GM21717 (cell line): ENCODE results near the gene SMARCA4.
"Not testable (repeated sequence)": the region's sequence is repeated elsewhere in the genome, so short reads cannot be mapped to it uniquely, and the experiment has no call there.

Source experiments
- ATAC-seq: cut with Tn5 transposase; IDR thresholded peaks from one replicate; pipeline ENCODE4 v1.9.1; 2021; ENCODE audit warnings: mild to moderate bottlenecking, moderate library complexity; ENCODE audit not compliant: unreplicated experiment

Gene SMARCA4

GRCh38 chr19:11092181-11092538 is 131.3 kb downstream of the SMARCA4 start:
- no peak for ATAC-seq

GRCh38 chr19:11093689-11094238 is 132.9 kb downstream of the SMARCA4 start:
- no peak for ATAC-seq

- ATAC-seq, result no peak
Observed at GRCh38 chr19:11094520-11094894, 133.7 kb downstream of the SMARCA4 start.

GRCh38 chr19:11096210-11096841 is 135.5 kb downstream of the SMARCA4 start:
- ATAC-seq, result no peak

- ATAC-seq, result not testable (repeated sequence)
Observed at GRCh38 chr19:11097367-11097766, 136.5 kb downstream of the SMARCA4 start.

GRCh38 chr19:11098327-11098726 is 137.5 kb downstream of the SMARCA4 start:
- no peak for ATAC-seq

GRCh38 chr19:11098861-11099260 is 138.0 kb downstream of the SMARCA4 start:
- no peak for ATAC-seq

GRCh38 chr19:11100049-11100448 is 139.2 kb downstream of the SMARCA4 start:
- ATAC-seq, result no peak

GRCh38 chr19:11101057-11101456 is 140.2 kb downstream of the SMARCA4 start:
- no peak for ATAC-seq

GRCh38 chr19:11102944-11103343 is 142.1 kb downstream of the SMARCA4 start:
- ATAC-seq, result no peak

GRCh38 chr19:11103667-11104066 is 142.8 kb downstream of the SMARCA4 start:
- ATAC-seq, result not testable (repeated sequence)

- ATAC-seq, result no peak
Observed at GRCh38 chr19:11105014-11105636, 144.3 kb downstream of the SMARCA4 start.

- ATAC-seq, result no peak
Observed at GRCh38 chr19:11106477-11106876, 145.6 kb downstream of the SMARCA4 start.

GRCh38 chr19:11108746-11109145 is 147.9 kb downstream of the SMARCA4 start:
- no peak for ATAC-seq

- ATAC-seq, result no peak
Observed at GRCh38 chr19:11111117-11111770, 150.4 kb downstream of the SMARCA4 start.

- no peak for ATAC-seq
Observed at GRCh38 chr19:11111771-11112144, 150.9 kb downstream of the SMARCA4 start.
